ENCODE measurements around the gene BICC1.
A peak's percentile ranks its signal among the peaks of the same experiment; 100 is the strongest.

Gene BICC1

DNA sequence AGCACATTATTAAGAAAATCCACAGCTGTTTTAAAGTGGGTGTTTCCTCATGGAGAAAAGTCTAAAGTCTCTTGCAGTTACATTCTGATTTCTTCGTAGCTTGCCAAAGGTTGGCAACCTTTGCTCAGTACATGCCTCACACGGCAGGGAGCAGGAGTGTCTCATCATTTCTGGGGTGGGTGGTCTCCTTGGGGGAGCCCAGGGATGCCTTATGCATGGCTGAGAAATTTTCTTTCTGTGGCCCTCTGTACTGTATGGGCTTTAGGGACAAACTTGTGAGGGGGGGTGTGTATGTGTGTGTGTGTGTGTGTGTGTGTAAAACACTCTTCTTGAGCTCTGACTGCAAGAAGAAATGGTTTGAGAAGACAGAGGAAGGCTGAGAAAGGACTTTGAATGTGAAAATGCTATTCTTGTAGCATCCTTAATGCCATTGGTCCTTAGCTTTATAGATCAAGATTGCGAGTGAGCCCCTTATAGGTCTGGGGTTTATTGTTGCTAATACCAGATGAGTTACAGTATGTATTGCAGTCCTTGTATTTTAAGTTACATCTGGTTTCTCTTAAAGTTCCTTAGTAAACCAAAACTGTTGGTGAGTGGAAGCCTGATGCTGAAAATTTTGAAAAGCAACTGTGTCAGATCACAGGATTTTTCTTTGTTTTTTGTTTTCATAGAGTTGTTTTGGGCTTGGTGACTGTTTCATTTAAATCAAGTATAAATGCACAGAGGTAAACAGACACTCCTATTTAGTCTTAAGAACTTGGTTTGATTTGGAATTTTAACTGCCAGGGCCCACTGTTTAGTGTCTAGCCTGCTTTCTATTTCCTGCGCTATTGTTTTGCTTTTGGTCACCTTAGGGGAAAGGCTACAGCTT lies 242.0 kb downstream of the BICC1 start:
- DNase-seq = no peak

- DNase-seq = no peak
These were observed 242.6 kb downstream of the BICC1 start for GRCh38 chr10:58755340-58755610.

DNA sequence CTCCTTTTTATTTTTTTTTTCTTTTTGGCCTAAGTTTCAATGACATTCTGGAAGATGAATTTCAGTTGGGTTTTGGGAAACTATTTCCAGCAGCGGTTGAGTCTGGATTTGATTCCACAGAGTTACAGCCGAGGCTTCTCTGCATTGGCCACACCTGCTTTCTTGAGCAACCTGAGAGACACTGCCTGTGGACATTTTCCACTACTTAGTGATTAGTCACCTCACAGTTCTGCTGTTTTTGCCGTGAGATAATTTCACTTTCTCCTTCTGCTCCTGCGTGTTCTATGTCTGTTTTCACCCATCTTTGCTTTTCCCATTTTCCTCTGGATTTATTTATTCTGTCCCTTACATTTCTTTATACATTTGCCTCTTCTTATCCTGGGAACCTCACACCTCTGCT lies 243.0 kb downstream of the BICC1 start:
- DNase-seq = no peak

- no peak for DNase-seq
These were observed 243.6 kb downstream of the BICC1 start for GRCh38 chr10:58756130-58756719.

DNA sequence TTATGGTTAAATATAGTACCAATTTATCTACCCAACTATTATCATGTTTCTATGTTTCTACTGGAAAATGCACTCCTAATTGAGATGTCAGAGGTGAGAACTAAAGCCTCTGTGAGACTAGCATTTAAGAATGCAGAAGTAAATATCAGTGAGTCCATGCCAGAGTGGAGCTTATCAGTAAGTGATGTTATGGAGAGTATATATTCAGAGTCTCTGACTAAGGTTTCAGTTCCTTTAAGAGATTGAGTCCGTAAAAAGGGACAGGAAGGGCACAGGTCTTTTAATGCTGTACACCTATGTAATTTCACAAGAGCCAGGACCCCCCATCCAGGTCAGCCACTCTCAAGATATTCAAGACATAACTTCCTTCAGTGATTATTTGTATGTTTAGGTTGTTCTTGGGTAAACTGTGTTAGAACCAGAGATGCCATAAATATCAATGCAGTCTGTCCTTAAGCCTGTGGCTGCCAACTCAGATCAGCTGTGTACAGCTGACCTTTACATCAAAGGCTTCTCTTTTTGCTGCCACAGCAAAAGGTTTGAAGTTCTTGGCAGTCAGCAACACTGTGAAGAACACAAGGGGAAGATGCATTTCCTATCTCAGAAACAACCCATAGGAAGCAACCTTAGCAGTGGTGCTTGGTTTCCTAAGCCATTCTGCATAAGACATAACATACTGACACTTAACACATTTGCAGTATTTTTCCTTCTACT lies 244.8 kb downstream of the BICC1 start:
- DNase-seq = no peak

DNA sequence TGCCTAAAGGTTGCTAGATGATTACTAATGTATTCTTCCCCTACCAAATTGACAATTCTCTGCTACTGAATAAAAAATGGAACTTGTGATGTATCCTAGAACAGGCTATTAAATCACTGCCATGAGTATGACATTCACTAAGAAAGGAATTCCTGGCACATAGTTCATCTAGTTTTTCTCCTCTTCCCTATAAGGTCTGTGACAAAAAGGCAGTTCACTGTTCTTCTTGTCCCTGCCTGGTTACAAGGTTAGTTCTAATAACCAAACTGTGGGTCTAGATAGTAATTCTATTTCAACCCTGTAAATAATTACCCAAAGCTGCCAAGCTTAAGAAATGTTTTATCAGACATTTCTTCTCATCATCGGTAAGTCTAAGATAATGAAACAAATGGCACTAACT lies 245.6 kb downstream of the BICC1 start:
- DNase-seq = no peak

GRCh38 chr10:58764087-58764747 lies 251.5 kb downstream of the BICC1 start:
- DNase-seq = no peak

- no peak for DNase-seq
These were observed 253.2 kb downstream of the BICC1 start for GRCh38 chr10:58765910-58766309.

- no peak for DNase-seq
These were observed 255.0 kb downstream of the BICC1 start for GRCh38 chr10:58767652-58768051.

- no peak for DNase-seq
These were observed 259.2 kb downstream of the BICC1 start for GRCh38 chr10:58771863-58772262.

DNA sequence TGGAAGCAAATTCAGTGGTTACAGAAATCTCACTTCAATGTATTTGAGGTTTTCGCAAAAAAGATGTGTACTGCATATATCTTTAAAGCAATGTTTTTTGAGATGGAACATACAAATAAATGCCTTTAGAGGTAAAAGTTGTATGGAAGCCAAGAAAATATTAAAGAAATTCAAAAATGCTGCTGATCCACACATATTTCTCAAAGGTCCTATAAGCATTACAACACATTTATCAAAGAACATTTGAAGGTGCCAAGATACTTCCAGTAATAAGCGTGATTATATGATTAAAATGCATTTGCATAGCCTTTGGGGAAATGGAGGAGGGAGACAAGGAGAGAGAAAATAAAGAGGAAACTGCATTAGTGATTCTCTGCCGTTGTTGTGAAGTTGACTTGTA lies 260.1 kb downstream of the BICC1 start:
- DNase-seq = no peak

DNA sequence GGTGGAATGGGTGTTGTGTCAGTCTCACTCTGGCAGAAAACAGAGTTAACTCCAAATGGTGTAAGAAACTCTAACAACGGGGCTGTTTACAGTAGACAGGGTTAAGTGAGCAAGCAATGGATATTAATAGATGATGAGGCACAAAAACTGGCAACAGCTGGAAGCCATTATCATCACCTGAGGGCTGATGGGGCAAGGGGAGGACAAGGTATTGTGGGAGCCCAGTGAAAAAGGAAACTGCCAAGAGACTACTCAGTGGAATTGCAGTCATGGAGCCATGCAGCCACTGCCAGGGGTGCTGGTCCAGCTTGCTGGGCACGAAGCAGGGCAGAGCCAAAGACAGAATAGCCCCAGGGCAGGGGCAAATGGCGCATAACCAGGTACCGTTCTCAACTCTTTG lies 260.7 kb downstream of the BICC1 start:
- DNase-seq = no peak

- no peak for DNase-seq
These were observed 261.3 kb downstream of the BICC1 start for GRCh38 chr10:58773944-58774343.

- DNase-seq = no peak
These were observed 263.4 kb downstream of the BICC1 start for GRCh38 chr10:58775960-58776567.

GRCh38 chr10:58776568-58777318 lies 264.1 kb downstream of the BICC1 start:
- DNase-seq = no peak

DNA sequence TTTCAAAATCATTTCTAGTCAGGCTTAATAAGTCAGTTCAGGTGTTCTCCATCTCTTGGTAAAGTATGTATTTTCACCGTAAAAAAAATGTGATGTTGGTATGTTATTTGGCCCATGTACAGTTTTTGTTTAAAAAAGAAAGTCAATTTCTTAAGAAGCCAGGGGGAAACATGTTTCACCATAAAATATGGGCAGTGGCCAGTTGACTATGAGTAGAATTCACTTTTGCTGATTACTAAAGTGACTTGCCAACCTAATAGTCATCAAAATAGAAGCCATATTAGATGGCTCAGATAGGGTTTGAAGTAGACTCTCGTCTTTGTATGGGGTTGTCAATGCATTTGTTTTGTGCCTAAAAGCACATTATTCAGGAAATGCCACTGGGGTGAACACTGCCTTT lies 266.3 kb downstream of the BICC1 start:
- no peak for DNase-seq

DNA sequence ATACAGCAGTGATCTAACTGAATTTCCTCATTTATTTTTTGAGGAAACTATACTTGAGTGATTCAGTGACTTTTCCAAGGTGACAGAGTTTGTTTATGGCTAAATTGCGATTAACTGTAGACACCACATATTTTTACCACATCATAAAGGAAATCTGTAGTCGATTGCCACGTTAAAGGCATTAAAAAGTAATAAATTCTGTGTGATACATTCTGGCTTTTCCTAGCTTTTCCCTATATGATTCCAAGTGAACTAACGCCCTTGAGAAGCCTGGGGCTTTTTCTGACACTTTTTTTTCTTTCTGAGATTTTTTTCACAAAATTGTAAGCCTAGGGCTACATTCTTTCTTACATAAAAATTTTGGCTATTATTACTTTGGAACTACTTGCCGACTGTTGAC lies 266.9 kb downstream of the BICC1 start:
- DNase-seq = no peak

DNA sequence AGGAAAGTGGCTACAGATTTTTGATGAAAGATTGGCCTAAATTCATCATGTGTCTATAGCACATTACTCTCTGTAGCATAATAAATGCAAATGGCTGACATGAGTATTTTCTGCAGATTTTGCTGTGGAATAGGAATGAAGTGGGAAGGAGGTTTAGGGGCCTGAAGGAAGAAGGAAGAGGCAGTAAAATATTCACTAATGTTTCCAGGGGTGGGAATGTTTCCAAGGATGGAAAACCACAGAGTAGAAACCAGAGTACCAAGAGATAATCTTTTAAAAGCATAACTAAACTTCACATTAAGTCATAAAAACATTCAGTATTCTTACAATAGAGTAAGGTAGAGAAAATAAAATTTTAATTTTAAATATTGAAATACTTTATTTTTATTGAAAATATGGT lies 267.8 kb downstream of the BICC1 start:
- DNase-seq = no peak

- DNase-seq = peak; percentile 21
These were observed 269.3 kb downstream of the BICC1 start for GRCh38 chr10:58781873-58782488.

GRCh38 chr10:58782876-58783851 lies 270.5 kb downstream of the BICC1 start:
- DNase-seq = no peak

GRCh38 chr10:58784361-58784760 lies 271.7 kb downstream of the BICC1 start:
- DNase-seq = no peak
